HCT116 (cell line): ENCODE measurements around the gene SCN8A. TPM values are rescaled to one million over a fixed set of nuclear protein-coding genes. Genes with fewer than 3 reads are reported as not detected.
A peak's percentile ranks its signal among the peaks of the same experiment; 100 is the strongest.

Source experiments
- ATAC-seq: fragments of 200-7000 bp; cut with Tn5 transposase; 2 replicates; pipeline ENCODE4 v1.9.1; 2020; ENCODE audit warnings: mild to moderate bottlenecking, moderate library complexity
- BruUV-seq: library from RNA; stranded (reverse); fragments of 400-500 nt; replicated peaks from 2 replicates; lab custom pipeline; 2021; lab: Mats Ljungman, UMichigan
- CTCF ChIA-PET: fragments of 300-600 bp; sonication (Branson Sonifier 250); formaldehyde crosslinking; loops from one replicate; lab custom pipeline; 2021; ENCODE audit warnings: antibody characterized with exemption; lab: Charles Lee
- POLR2A ChIA-PET: fragments of 300-600, 350-600 bp; sonication (Branson Sonifier 250); formaldehyde crosslinking; loops from one replicate; lab custom pipeline; 2021; ENCODE audit warnings: antibody characterized with exemption; lab: Charles Lee
- RAD21 ChIA-PET, 2 experiments: fragments of 300-600 bp; sonication (Branson Sonifier 250); formaldehyde crosslinking; loops; one replicate each; lab custom pipeline; 2023; ENCODE audit warnings: low total read pairs in 2 of 2; ENCODE audit not compliant: uncharacterized antibody in 2 of 2, unreplicated experiment in 2 of 2, low non-redundant PET in 1 of 2; lab: Charles Lee
- DNase-seq: peaks from one replicate; pipeline ENCODE4 v3.0.0-alpha.2; 2010; ENCODE audit warnings: low read depth, low spot score
- H2AFZ ChIP-seq: fragments of 200-600 bp; shearing (Covaris generic), sonication (generic); 2 replicates; pipeline ENCODE4 v1.6.1; 2017; ENCODE audit warnings: low read depth, mixed run types, mixed read lengths, antibody characterized with exemption, low read length; ENCODE audit not compliant: poor library complexity, severe bottlenecking
- H3K27ac ChIP-seq: 2 replicates; pipeline ENCODE4 v1.5.1; 2012; ENCODE audit warnings: low read depth, low read length
- H3K27me3 ChIP-seq: fragments of 200-600 bp; sonication (generic); 2 replicates; pipeline ENCODE4 v1.6.1; 2016; ENCODE audit warnings: mixed run types, low read length, mixed read lengths; ENCODE audit not compliant: insufficient read depth
- H3K36me3 ChIP-seq, 2 experiments: fragments of 200-500 bp in 1 of 2; fragments of 200-600 bp in 1 of 2; sonication (Bioruptor generic) in 1 of 2; sonication (generic) in 1 of 2; 2 replicates each; pipeline versions ENCODE4 v1.5.1 to v1.6.1; 2014 to 2016; ENCODE audit warnings: low read length in 2 of 2, inconsistent platforms in 1 of 2, mixed read lengths in 1 of 2, mixed run types in 1 of 2; ENCODE audit not compliant: insufficient read depth in 2 of 2, control insufficient read depth in 1 of 2
- H3K4me1 ChIP-seq, 2 experiments: fragments of 200-600 bp in 1 of 2; sonication (generic) in 1 of 2; 2 replicates each; pipeline versions ENCODE4 v1.5.1 to v1.6.1; 2012 to 2017; ENCODE audit warnings: low read length in 2 of 2, inconsistent platforms in 1 of 2, mild to moderate bottlenecking in 1 of 2, mixed read lengths in 1 of 2, mixed run types in 1 of 2, moderate library complexity in 1 of 2; ENCODE audit not compliant: insufficient read depth in 2 of 2, control insufficient read depth in 1 of 2
- H3K4me2 ChIP-seq: fragments of 200-600 bp; sonication (generic); 2 replicates; pipeline ENCODE4 v1.6.1; 2017; ENCODE audit warnings: mixed run types, low read length, mixed read lengths
- H3K4me3 ChIP-seq, 2 experiments: fragments of 200-600 bp in 1 of 2; sonication (generic) in 1 of 2; replicated peaks in 1 of 2; 2 replicates each; pipeline ENCODE4 v1.5.1; 2011 to 2016; ENCODE audit warnings: low read length in 2 of 2, control low read depth in 1 of 2, low read depth in 1 of 2, mild to moderate bottlenecking in 1 of 2, mixed read lengths in 1 of 2, mixed run types in 1 of 2
- H3K79me2 ChIP-seq: fragments of 200-600 bp; sonication (generic); 2 replicates; pipeline ENCODE4 v1.6.1; 2017; ENCODE audit warnings: mild to moderate bottlenecking, mixed run types, low read length, moderate library complexity, mixed read lengths; ENCODE audit not compliant: insufficient read depth
- H3K9ac ChIP-seq: fragments of 200-600 bp; sonication (generic); 2 replicates; pipeline ENCODE4 v1.6.1; 2016; ENCODE audit warnings: low read length, mixed read lengths
- H3K9me2 ChIP-seq: fragments of 200-600 bp; sonication (generic), shearing (Covaris generic); 2 replicates; pipeline ENCODE4 v1.6.1; 2017; ENCODE audit warnings: mixed run types, mild to moderate bottlenecking, moderate library complexity; ENCODE audit not compliant: insufficient read depth
- H3K9me3 ChIP-seq, 2 experiments: fragments of 200-500 bp in 1 of 2; fragments of 200-600 bp in 1 of 2; sonication (Bioruptor generic) in 1 of 2; sonication (generic) in 1 of 2; 2 replicates each; pipeline ENCODE4 v1.6.1; 2014 to 2017; ENCODE audit warnings: low read length in 2 of 2, mixed read lengths in 2 of 2, inconsistent platforms in 1 of 2, low read depth in 1 of 2, mild to moderate bottlenecking in 1 of 2, mixed run types in 1 of 2, moderate library complexity in 1 of 2; ENCODE audit not compliant: control insufficient read depth in 1 of 2, insufficient read depth in 1 of 2
- H4K20me1 ChIP-seq: fragments of 200-600 bp; sonication (generic), shearing (Covaris generic); 2 replicates; pipeline ENCODE4 v1.6.1; 2017; ENCODE audit warnings: mixed run types, mild to moderate bottlenecking, moderate library complexity; ENCODE audit not compliant: insufficient read depth
- CBX3 ChIP-seq: IDR thresholded peaks from 2 replicates; pipeline ENCODE4 v1.6.1; 2012; ENCODE audit warnings: low read depth
- CEBPB ChIP-seq: IDR thresholded peaks from 2 replicates; pipeline ENCODE4 v1.6.1; 2012; ENCODE audit warnings: low read depth
- CTCF ChIP-seq, 3 experiments: fragments of 200-600 bp in 1 of 3; sonication (generic) in 1 of 3; IDR thresholded peaks in 2 of 3; conservative IDR thresholded peaks in 1 of 3; 2 replicates each; pipeline ENCODE4 v1.5.1; 2012 to 2017; ENCODE audit warnings: low read depth in 2 of 3, low read length in 2 of 3, antibody characterized with exemption in 1 of 3, borderline replicate concordance in 1 of 3, control low read depth in 1 of 3, mild to moderate bottlenecking in 1 of 3, mixed read lengths in 1 of 3, mixed run types in 1 of 3, moderate library complexity in 1 of 3; ENCODE audit not compliant: insufficient read depth in 1 of 3
- ELF1 ChIP-seq: IDR thresholded peaks from 2 replicates; pipeline ENCODE4 v1.6.1; 2012; ENCODE audit warnings: low read depth, borderline replicate concordance
- EZH2 ChIP-seq: fragments of 200-600 bp; sonication (generic); IDR thresholded peaks from 2 replicates; pipeline ENCODE4 v1.6.1; 2017; ENCODE audit warnings: antibody characterized with exemption, mixed run types
- RAD21 ChIP-seq: IDR thresholded peaks from 2 replicates; pipeline ENCODE4 v1.6.1; 2012; ENCODE audit warnings: low read depth, mild to moderate bottlenecking
- SRF ChIP-seq: IDR thresholded peaks from 2 replicates; pipeline ENCODE4 v1.6.1; 2012; ENCODE audit warnings: low read depth
- ZNF274 ChIP-seq: fragments of 200-500 bp; sonication (Bioruptor generic); IDR thresholded peaks from 2 replicates; pipeline ENCODE4 v1.6.1; 2014; ENCODE audit warnings: mild to moderate bottlenecking, low read depth, low read length, inconsistent platforms
- intact Hi-C: fragments of 100-400 bp; cut with micrococcal nuclease; formaldehyde crosslinking; loops from 2 replicates; pipeline ENCODE4 v1.10.0; 2022
- total RNA-seq: library from RNA; stranded (reverse); gene quantifications from one replicate; pipeline ENCODE4 v1.2.1, GENCODE V29; 2021; ENCODE audit not compliant: unreplicated experiment
- TF ChIP-seq, protein P1 (sequence below): IDR thresholded peaks from 2 replicates; pipeline ENCODE4 v1.6.1; 2012; ENCODE audit warnings: low read depth
- TF ChIP-seq, protein P2 (sequence below): IDR thresholded peaks from 2 replicates; pipeline ENCODE4 v1.6.1; 2011; ENCODE audit warnings: mild to moderate bottlenecking, low read length, moderate library complexity; ENCODE audit not compliant: insufficient replicate concordance; ENCODE audit errors: extremely low read depth

Gene SCN8A
- total RNA-seq, 1 experiment from 2014 or later = 7.1 TPM

- H3K4me2 ChIP-seq = no peak overlapping the region
- no peak overlapping the region for H3K27ac ChIP-seq
- DNase-seq (peak; percentile 34), ATAC-seq (peak; percentile 99)
- no peak overlapping the region for H3K4me3 ChIP-seq
- H3K4me1 ChIP-seq = peaks cover 0 to 3% of the 10 kb centered on the region in 2 experiments; a peak in 1 of 4 replicates
- intact Hi-C loops = loop anchor here (1.0 to 10.0 kb wide), 2 partner anchors 143 to 257 kb away; no protein-coding TSS in a partner anchor
- ChIA-PET CTCF (interaction anchor here (1.1 kb wide), 1 partner anchor 10 kb away, joined by 5 read pairs; no protein-coding TSS in a partner anchor), RAD21 (no interaction called here), POLR2A (no interaction called here)
- no peaks in the 10 kb centered on the region for H3K79me2 ChIP-seq
- H3K36me3 ChIP-seq = no peaks in the 10 kb centered on the region
- no peaks in the 10 kb centered on the region for H3K9me2 ChIP-seq
- H3K27me3 ChIP-seq = no peaks in the 10 kb centered on the region
- H3K9ac ChIP-seq = no peak overlapping the region
- H2AFZ ChIP-seq = no peak overlapping the region
- no peaks in the 10 kb centered on the region for H4K20me1 ChIP-seq
- no peaks in the 10 kb centered on the region for H3K9me3 ChIP-seq
- no TSS peak for BruUV-seq
- TF ChIP-seq RAD21 (peak; percentile 73), CTCF (IDR thresholded peaks at IDR 0.05 in 2 of 3, conservative IDR thresholded peaks at IDR 0.05 in 1 of 3; ENCODE audit: borderline replicate concordance in 1 of 3, insufficient read depth in 1 of 3, low read depth in 2 of 3, low read length in 2 of 3) (peak; percentile 63 to 90 (median 87); a peak in 5 of 6 replicates), EZH2 (no peak)
Measured at GRCh38 chr12:51678086-51678724, 87.2 kb downstream of the SCN8A start.

DNA sequence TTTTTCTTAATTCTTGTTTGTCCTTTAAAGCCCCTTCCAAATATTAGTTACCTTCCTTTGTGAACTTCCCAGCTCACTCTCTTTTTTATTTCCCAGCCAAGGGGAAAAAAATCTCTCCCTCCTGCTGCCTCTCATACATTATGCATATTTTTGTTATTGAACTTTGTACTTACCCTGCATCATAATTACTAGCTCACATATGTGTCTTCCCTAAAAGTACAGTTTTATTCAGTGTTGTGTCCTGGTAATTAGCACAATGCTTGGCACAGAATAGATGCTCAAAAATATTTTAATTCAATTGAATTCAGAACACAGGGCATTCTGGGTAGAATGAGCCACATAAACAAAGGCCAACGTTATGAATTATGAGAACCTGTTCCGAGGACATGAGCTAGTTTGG is 91.9 kb downstream of the SCN8A start:
- no peaks in the 10 kb centered on the region for H3K9me2 ChIP-seq
- no peak overlapping the region for H3K4me3 ChIP-seq
- no TSS peak for BruUV-seq
- ChIA-PET CTCF (no interaction called here), POLR2A (no interaction called here)
- ATAC-seq = no peak
- H3K36me3 ChIP-seq = no peaks in the 10 kb centered on the region
- H3K4me2 ChIP-seq = no peak overlapping the region
- DNase-seq = no peak
- H2AFZ ChIP-seq = no peak overlapping the region
- no peak overlapping the region for H3K9ac ChIP-seq
- intact Hi-C loops = no loop called here
- H3K4me1 ChIP-seq = peaks cover 3 to 13% of the 10 kb centered on the region in 2 experiments; a peak in 3 of 4 replicates
- H3K27me3 ChIP-seq = no peaks in the 10 kb centered on the region
- no peak overlapping the region for H3K27ac ChIP-seq
- TF ChIP-seq SRF = no peak
- no peak for TF ChIP-seq CEBPB
- TF ChIP-seq ELF1 = no peak
- no peak for TF ChIP-seq ZNF274
- TF ChIP-seq CBX3 = no peak
- TF ChIP-seq RAD21 = no peak
- TF ChIP-seq, protein P1, sequence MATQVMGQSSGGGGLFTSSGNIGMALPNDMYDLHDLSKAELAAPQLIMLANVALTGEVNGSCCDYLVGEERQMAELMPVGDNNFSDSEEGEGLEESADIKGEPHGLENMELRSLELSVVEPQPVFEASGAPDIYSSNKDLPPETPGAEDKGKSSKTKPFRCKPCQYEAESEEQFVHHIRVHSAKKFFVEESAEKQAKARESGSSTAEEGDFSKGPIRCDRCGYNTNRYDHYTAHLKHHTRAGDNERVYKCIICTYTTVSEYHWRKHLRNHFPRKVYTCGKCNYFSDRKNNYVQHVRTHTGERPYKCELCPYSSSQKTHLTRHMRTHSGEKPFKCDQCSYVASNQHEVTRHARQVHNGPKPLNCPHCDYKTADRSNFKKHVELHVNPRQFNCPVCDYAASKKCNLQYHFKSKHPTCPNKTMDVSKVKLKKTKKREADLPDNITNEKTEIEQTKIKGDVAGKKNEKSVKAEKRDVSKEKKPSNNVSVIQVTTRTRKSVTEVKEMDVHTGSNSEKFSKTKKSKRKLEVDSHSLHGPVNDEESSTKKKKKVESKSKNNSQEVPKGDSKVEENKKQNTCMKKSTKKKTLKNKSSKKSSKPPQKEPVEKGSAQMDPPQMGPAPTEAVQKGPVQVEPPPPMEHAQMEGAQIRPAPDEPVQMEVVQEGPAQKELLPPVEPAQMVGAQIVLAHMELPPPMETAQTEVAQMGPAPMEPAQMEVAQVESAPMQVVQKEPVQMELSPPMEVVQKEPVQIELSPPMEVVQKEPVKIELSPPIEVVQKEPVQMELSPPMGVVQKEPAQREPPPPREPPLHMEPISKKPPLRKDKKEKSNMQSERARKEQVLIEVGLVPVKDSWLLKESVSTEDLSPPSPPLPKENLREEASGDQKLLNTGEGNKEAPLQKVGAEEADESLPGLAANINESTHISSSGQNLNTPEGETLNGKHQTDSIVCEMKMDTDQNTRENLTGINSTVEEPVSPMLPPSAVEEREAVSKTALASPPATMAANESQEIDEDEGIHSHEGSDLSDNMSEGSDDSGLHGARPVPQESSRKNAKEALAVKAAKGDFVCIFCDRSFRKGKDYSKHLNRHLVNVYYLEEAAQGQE = no peak
- TF ChIP-seq, protein P2, sequence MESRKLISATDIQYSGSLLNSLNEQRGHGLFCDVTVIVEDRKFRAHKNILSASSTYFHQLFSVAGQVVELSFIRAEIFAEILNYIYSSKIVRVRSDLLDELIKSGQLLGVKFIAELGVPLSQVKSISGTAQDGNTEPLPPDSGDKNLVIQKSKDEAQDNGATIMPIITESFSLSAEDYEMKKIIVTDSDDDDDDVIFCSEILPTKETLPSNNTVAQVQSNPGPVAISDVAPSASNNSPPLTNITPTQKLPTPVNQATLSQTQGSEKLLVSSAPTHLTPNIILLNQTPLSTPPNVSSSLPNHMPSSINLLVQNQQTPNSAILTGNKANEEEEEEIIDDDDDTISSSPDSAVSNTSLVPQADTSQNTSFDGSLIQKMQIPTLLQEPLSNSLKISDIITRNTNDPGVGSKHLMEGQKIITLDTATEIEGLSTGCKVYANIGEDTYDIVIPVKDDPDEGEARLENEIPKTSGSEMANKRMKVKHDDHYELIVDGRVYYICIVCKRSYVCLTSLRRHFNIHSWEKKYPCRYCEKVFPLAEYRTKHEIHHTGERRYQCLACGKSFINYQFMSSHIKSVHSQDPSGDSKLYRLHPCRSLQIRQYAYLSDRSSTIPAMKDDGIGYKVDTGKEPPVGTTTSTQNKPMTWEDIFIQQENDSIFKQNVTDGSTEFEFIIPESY = no peak
- TF ChIP-seq, all 23 proteins: peak for 0
- Histone ChIP-seq H3K79me2 (no peaks in the 10 kb centered on the region), H3K9me3 (no peaks in the 10 kb centered on the region), H4K20me1 (no peaks in the 10 kb centered on the region)
- RAD21 ChIA-PET = no interaction called here
